Right atrium auricular region (tissue), 2 donors: Measurements from ENCODE around the gene ARHGAP6. TPM values are rescaled to one million over a fixed set of nuclear protein-coding genes. Genes with fewer than 3 reads are reported as not detected.
"Not testable (repeated sequence)": the region's sequence is repeated elsewhere in the genome, so short reads cannot be mapped to it uniquely, and the experiment has no call there.

Experiments used
- DNase-seq: peaks from one replicate; pipeline ENCODE4 v3.0.0-alpha.2; 2019; ENCODE audit warnings: low spot score
- H3K27ac ChIP-seq, 2 donors: fragments of 200-600 bp; sonication (generic); 1 replicate in 1 of 2; 2 replicates in 1 of 2; pipeline ENCODE4 v1.5.1; 2016 to 2019
- H3K27me3 ChIP-seq, 2 donors: fragments of 200-600 bp; sonication (generic); one replicate each; pipeline versions ENCODE4 v1.5.1 to v1.6.0; 2017 to 2019
- H3K36me3 ChIP-seq: fragments of 200-600 bp; sonication (generic); one replicate; pipeline ENCODE4 v1.5.1; 2016
- H3K4me1 ChIP-seq, 2 donors: fragments of 200-600 bp; sonication (generic); one replicate each; pipeline versions ENCODE4 v1.5.1 to v1.6.0; 2017 to 2019
- H3K4me3 ChIP-seq, 2 donors: fragments of 200-600 bp; sonication (generic); 1 replicate in 1 of 2; 2 replicates in 1 of 2; pipeline ENCODE4 v1.5.1; 2017 to 2019; ENCODE audit warnings: mild to moderate bottlenecking in 1 of 2, moderate library complexity in 1 of 2
- H3K9me3 ChIP-seq, 2 donors: fragments of 200-600 bp; sonication (generic); one replicate each; pipeline ENCODE4 v1.5.1; 2019
- CTCF ChIP-seq, 2 donors: fragments of 200-600 bp; sonication (generic); IDR thresholded peaks; one replicate each; pipeline ENCODE4 v1.5.1; 2019; ENCODE audit warnings: antibody characterized with exemption in 2 of 2
- total RNA-seq, 2 donors: library from RNA; depleted of rRNA; stranded (reverse); fragments of >200 nt; gene quantifications; one replicate each; pipeline ENCODE4 v1.1.0, GENCODE V29; 2016

Gene ARHGAP6
- total RNA-seq, 2 donors from 2014 or later = 5.1 to 9.4 TPM

GRCh38 chrX:11131146-11131545 is 534.6 kb downstream of the ARHGAP6 start:
- H3K27me3 ChIP-seq = no peaks in the 10 kb centered on the region

GRCh38 chrX:11130136-11130535 is 535.6 kb downstream of the ARHGAP6 start:
- H3K9me3 ChIP-seq = no peaks in the 10 kb centered on the region
- H3K27ac ChIP-seq = no peak overlapping the region
- no peaks in the 10 kb centered on the region for H3K4me1 ChIP-seq
- no peak overlapping the region for H3K4me3 ChIP-seq
- DNase-seq = no peak
- H3K27me3 ChIP-seq = no peaks in the 10 kb centered on the region
- H3K36me3 ChIP-seq = no peaks in the 10 kb centered on the region
- no peak for TF ChIP-seq CTCF (IDR thresholded peaks at IDR 0.05)

More at GRCh38 chrX:11131146-11131545, 534.6 kb downstream of the ARHGAP6 start:
- Histone ChIP-seq H3K27ac (no peak overlapping the region), H3K36me3 (no peaks in the 10 kb centered on the region), H3K9me3 (no peaks in the 10 kb centered on the region), H3K4me1 (no peaks in the 10 kb centered on the region), H3K4me3 (no peak overlapping the region)
- no peak for DNase-seq
- no peak for TF ChIP-seq CTCF (IDR thresholded peaks at IDR 0.05)

- no peak for TF ChIP-seq CTCF (IDR thresholded peaks at IDR 0.05)
- DNase-seq = no peak
- Histone ChIP-seq H3K4me3 (no peak overlapping the region), H3K4me1 (no peaks in the 10 kb centered on the region), H3K27ac (no peak overlapping the region), H3K36me3 (no peaks in the 10 kb centered on the region), H3K27me3 (no peaks in the 10 kb centered on the region), H3K9me3 (no peaks in the 10 kb centered on the region)
Observed at GRCh38 chrX:11129534-11130105, 536.1 kb downstream of the ARHGAP6 start.

- Histone ChIP-seq H3K4me3 (no peak overlapping the region), H3K27me3 (no peaks in the 10 kb centered on the region), H3K36me3 (peaks cover 5% of the 10 kb centered on the region), H3K4me1 (no peaks in the 10 kb centered on the region), H3K27ac (no peak overlapping the region), H3K9me3 (no peaks in the 10 kb centered on the region)
- no peak for TF ChIP-seq CTCF (IDR thresholded peaks at IDR 0.05)
- no peak for DNase-seq
Observed at GRCh38 chrX:11125060-11125459, 540.7 kb downstream of the ARHGAP6 start.

GRCh38 chrX:11124112-11124511 is 541.6 kb downstream of the ARHGAP6 start:
- Histone ChIP-seq H3K4me3 (no peak overlapping the region), H3K27me3 (no peaks in the 10 kb centered on the region), H3K36me3 (peaks cover 10% of the 10 kb centered on the region), H3K4me1 (no peaks in the 10 kb centered on the region), H3K27ac (no peak overlapping the region), H3K9me3 (no peaks in the 10 kb centered on the region)
- DNase-seq = no peak
- no peak for TF ChIP-seq CTCF (IDR thresholded peaks at IDR 0.05)

GRCh38 chrX:11123087-11123486 is 542.6 kb downstream of the ARHGAP6 start:
- H3K4me3 ChIP-seq, DNase-seq, H3K27ac ChIP-seq, H3K27me3 ChIP-seq, H3K9me3 ChIP-seq, H3K4me1 ChIP-seq: not testable (repeated sequence)
- peaks cover 20% of the 10 kb centered on the region for H3K36me3 ChIP-seq
